Neural cell (in vitro differentiated cells): Measurements from ENCODE around the gene ABHD2. TPM values are rescaled to one million over a fixed set of nuclear protein-coding genes. Genes with fewer than 3 reads are reported as not detected.
A peak's percentile ranks its signal among the peaks of the same experiment; 100 is the strongest.

Source experiments
- H2AFZ ChIP-seq: fragments of 200-600, 300-800 bp; sonication (generic), shearing (Covaris generic); 2 replicates; pipeline ENCODE4 v1.6.0; 2014; ENCODE audit warnings: low read depth, mild to moderate bottlenecking, antibody characterized with exemption, low read length, moderate library complexity
- H3F3A ChIP-seq: fragments of 200-600 bp; shearing (Covaris generic); 2 replicates; pipeline ENCODE4 v1.6.1; 2016; ENCODE audit warnings: mild to moderate bottlenecking, moderate library complexity, mixed read lengths, antibody characterized with exemption, low read length; ENCODE audit not compliant: insufficient read depth, poor library complexity, severe bottlenecking
- H3K27ac ChIP-seq: fragments of 200-600, 300-800 bp; sonication (generic), shearing (Covaris generic); 2 replicates; pipeline ENCODE4 v1.5.1; 2014; ENCODE audit warnings: mild to moderate bottlenecking, low read length, moderate library complexity
- H3K27me3 ChIP-seq: fragments of 300-800, 200-600 bp; sonication (generic), shearing (Covaris generic); 2 replicates; pipeline ENCODE4 v1.6.0; 2014; ENCODE audit warnings: mild to moderate bottlenecking, low read depth, low read length, moderate library complexity; ENCODE audit not compliant: insufficient read depth
- H3K36me3 ChIP-seq: fragments of 300-800, 200-600 bp; sonication (generic), shearing (Covaris generic); 2 replicates; pipeline ENCODE4 v1.5.1; 2014; ENCODE audit warnings: mild to moderate bottlenecking, antibody characterized with exemption, low read length, moderate library complexity; ENCODE audit not compliant: insufficient read depth
- H3K4me2 ChIP-seq: fragments of 300-800, 200-600 bp; sonication (generic), shearing (Covaris generic); 2 replicates; pipeline ENCODE4 v1.6.0; 2014; ENCODE audit warnings: mild to moderate bottlenecking, low read length
- H3K4me3 ChIP-seq: fragments of 300-800, 200-600 bp; sonication (generic), shearing (Covaris generic); 2 replicates; pipeline ENCODE4 v1.5.1; 2014; ENCODE audit warnings: mild to moderate bottlenecking, low read length, moderate library complexity
- H3K79me2 ChIP-seq: fragments of 200-600 bp; shearing (Covaris generic); replicated peaks from 2 replicates; pipeline ENCODE4 v1.6.0; 2014; ENCODE audit warnings: mild to moderate bottlenecking, low read length, moderate library complexity; ENCODE audit not compliant: insufficient read depth
- H3K9ac ChIP-seq: fragments of 300-800, 200-600 bp; sonication (generic), shearing (Covaris generic); 2 replicates; pipeline ENCODE4 v1.6.1; 2016; ENCODE audit warnings: mild to moderate bottlenecking, low read length, mixed read lengths
- H3K9me2 ChIP-seq: fragments of 200-600 bp; shearing (Covaris generic); 2 replicates; pipeline ENCODE4 v1.6.1; 2016; ENCODE audit warnings: mild to moderate bottlenecking, low read length, mixed read lengths; ENCODE audit not compliant: insufficient read depth
- H3K9me3 ChIP-seq: fragments of 200-600, 300-800 bp; sonication (generic), shearing (Covaris generic); 2 replicates; pipeline ENCODE4 v1.6.1; 2016; ENCODE audit warnings: mild to moderate bottlenecking, mixed run types, low read length, moderate library complexity, mixed read lengths
- H4K20me1 ChIP-seq: fragments of 200-600 bp; shearing (Covaris generic); 2 replicates; pipeline ENCODE4 v1.6.1; 2016; ENCODE audit warnings: mild to moderate bottlenecking, mixed run types; ENCODE audit not compliant: insufficient read depth
- EP300 ChIP-seq: fragments of 450-650 bp; conservative IDR thresholded peaks from 2 replicates; pipeline ENCODE4 v1.6.1; 2014; ENCODE audit warnings: antibody characterized with exemption, mild to moderate bottlenecking, moderate library complexity; ENCODE audit not compliant: poor library complexity, severe bottlenecking
- EZH2 ChIP-seq: fragments of 200-600, 300-800 bp; shearing (Covaris generic), sonication (generic); IDR thresholded peaks from 2 replicates; pipeline ENCODE4 v1.6.1; 2014; ENCODE audit warnings: antibody characterized with exemption, low read length, borderline replicate concordance, mild to moderate bottlenecking; ENCODE audit not compliant: insufficient read depth, poor library complexity, severe bottlenecking
- MXI1 ChIP-seq: fragments of 450-650 bp; conservative IDR thresholded peaks from 2 replicates; pipeline ENCODE4 v1.6.1; 2014; ENCODE audit warnings: antibody characterized with exemption, mild to moderate bottlenecking; ENCODE audit not compliant: poor library complexity, severe bottlenecking
- POLR2AphosphoS5 ChIP-seq: IDR thresholded peaks from 2 replicates; pipeline ENCODE4 v1.6.1; 2012
- RAD21 ChIP-seq: fragments of 450-650 bp; conservative IDR thresholded peaks from 2 replicates; pipeline ENCODE4 v1.6.1; 2014; ENCODE audit warnings: antibody characterized with exemption, mild to moderate bottlenecking, moderate library complexity
- SMC3 ChIP-seq: fragments of 450-650 bp; conservative IDR thresholded peaks from 2 replicates; pipeline ENCODE4 v1.6.1; 2014; ENCODE audit warnings: antibody characterized with exemption, mild to moderate bottlenecking, moderate library complexity; ENCODE audit not compliant: poor library complexity
- TAF1 ChIP-seq: IDR thresholded peaks from 2 replicates; pipeline ENCODE4 v1.6.1; 2012; ENCODE audit warnings: low read depth
- polyA plus RNA-seq: library from polyadenylated mRNA; depleted of rRNA; stranded (reverse); fragments of >200 nt; gene quantifications from 2 replicates; pipeline ENCODE4 v1.2.3, GENCODE V29; 2014
- TF ChIP-seq, protein P1 (sequence below): IDR thresholded peaks from 2 replicates; pipeline ENCODE4 v1.6.1; 2012; ENCODE audit warnings: borderline replicate concordance
- TF ChIP-seq, protein P2 (sequence below): fragments of 450-650 bp; IDR thresholded peaks from 2 replicates; pipeline ENCODE4 v1.5.1; 2014; ENCODE audit warnings: antibody characterized with exemption, mild to moderate bottlenecking, moderate library complexity; ENCODE audit not compliant: poor library complexity, severe bottlenecking

ABHD2 gene
- polyA plus RNA-seq, 1 donor from 2014 or later: 19.0 TPM

DNA sequence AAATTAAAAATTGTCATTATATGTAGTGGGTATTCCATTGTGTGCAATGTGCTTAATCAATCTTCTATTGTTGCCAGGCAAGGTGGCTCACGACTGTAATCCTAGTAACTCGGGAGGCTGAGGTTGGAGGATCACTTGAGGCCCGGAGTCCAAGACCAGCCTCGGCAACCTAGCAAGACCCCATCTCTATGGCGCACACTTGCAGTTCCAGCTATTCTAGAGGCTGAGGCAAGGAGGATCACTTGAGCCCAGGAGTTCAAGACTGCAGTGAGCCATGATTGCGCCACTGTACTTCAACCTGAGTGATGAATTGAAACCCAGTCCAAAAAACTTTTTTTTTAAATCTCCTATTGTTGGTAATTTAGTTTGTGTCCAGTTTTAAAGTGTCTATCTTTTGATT lies 33.4 kb upstream of the ABHD2 start:
- Histone ChIP-seq H2AFZ (no peak overlapping the region), H3K27ac (no peak overlapping the region), H3K9ac (no peak overlapping the region), H3K4me3 (no peak overlapping the region), H3K4me2 (no peak overlapping the region), H3K27me3 (no peaks in the 10 kb centered on the region), H3F3A (no peaks in the 10 kb centered on the region), H3K79me2 (no peaks in the 10 kb centered on the region), H3K36me3 (no peaks in the 10 kb centered on the region), H3K9me2 (no peaks in the 10 kb centered on the region), H3K9me3 (no peaks in the 10 kb centered on the region), H4K20me1 (no peaks in the 10 kb centered on the region)
- TF ChIP-seq EP300: no peak
- no peak for TF ChIP-seq MXI1
- TF ChIP-seq, protein P1, sequence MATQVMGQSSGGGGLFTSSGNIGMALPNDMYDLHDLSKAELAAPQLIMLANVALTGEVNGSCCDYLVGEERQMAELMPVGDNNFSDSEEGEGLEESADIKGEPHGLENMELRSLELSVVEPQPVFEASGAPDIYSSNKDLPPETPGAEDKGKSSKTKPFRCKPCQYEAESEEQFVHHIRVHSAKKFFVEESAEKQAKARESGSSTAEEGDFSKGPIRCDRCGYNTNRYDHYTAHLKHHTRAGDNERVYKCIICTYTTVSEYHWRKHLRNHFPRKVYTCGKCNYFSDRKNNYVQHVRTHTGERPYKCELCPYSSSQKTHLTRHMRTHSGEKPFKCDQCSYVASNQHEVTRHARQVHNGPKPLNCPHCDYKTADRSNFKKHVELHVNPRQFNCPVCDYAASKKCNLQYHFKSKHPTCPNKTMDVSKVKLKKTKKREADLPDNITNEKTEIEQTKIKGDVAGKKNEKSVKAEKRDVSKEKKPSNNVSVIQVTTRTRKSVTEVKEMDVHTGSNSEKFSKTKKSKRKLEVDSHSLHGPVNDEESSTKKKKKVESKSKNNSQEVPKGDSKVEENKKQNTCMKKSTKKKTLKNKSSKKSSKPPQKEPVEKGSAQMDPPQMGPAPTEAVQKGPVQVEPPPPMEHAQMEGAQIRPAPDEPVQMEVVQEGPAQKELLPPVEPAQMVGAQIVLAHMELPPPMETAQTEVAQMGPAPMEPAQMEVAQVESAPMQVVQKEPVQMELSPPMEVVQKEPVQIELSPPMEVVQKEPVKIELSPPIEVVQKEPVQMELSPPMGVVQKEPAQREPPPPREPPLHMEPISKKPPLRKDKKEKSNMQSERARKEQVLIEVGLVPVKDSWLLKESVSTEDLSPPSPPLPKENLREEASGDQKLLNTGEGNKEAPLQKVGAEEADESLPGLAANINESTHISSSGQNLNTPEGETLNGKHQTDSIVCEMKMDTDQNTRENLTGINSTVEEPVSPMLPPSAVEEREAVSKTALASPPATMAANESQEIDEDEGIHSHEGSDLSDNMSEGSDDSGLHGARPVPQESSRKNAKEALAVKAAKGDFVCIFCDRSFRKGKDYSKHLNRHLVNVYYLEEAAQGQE: no peak
- TF ChIP-seq EZH2: no peak
- TF ChIP-seq TAF1: no peak
- no peak for TF ChIP-seq SMC3
- TF ChIP-seq, protein P2, sequence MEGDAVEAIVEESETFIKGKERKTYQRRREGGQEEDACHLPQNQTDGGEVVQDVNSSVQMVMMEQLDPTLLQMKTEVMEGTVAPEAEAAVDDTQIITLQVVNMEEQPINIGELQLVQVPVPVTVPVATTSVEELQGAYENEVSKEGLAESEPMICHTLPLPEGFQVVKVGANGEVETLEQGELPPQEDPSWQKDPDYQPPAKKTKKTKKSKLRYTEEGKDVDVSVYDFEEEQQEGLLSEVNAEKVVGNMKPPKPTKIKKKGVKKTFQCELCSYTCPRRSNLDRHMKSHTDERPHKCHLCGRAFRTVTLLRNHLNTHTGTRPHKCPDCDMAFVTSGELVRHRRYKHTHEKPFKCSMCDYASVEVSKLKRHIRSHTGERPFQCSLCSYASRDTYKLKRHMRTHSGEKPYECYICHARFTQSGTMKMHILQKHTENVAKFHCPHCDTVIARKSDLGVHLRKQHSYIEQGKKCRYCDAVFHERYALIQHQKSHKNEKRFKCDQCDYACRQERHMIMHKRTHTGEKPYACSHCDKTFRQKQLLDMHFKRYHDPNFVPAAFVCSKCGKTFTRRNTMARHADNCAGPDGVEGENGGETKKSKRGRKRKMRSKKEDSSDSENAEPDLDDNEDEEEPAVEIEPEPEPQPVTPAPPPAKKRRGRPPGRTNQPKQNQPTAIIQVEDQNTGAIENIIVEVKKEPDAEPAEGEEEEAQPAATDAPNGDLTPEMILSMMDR: no peak
- no peak for TF ChIP-seq POLR2AphosphoS5

DNA sequence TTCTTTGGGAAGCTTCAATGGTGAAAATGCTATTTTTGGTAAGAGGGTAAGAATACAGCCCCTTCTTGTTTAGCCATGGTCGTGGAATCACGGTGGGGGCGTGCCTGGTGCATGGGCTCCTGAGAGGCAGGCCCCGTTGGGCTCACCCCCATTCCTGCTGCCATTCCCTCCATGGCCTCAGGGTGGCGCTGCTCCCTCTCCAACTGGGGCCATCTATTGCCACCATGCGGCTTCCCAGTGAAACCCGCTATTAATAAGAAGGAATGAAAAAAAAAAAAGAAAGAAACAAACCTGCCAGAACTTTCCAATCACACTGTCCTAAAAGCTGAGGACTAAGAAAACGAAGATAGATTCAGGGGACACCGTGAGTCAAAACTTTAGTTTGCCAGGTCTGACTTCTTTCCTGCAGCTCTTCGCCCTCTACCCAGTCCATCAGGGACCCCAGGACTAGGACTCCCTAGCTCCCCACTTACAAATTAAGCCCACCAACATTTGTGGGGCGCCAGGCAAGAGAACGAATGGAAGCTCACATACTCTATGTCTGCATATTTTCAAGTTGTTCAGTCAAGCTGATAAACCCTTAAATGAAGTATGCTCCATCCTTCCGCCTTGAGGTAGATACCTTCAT lies 30.6 kb upstream of the ABHD2 start:
- Histone ChIP-seq H2AFZ (no peak overlapping the region), H3K4me3 (no peak overlapping the region), H3F3A (no peaks in the 10 kb centered on the region), H3K79me2 (no peaks in the 10 kb centered on the region), H3K27ac (no peak overlapping the region), H3K9me3 (no peaks in the 10 kb centered on the region), H3K9ac (no peak overlapping the region), H4K20me1 (no peaks in the 10 kb centered on the region), H3K27me3 (no peaks in the 10 kb centered on the region), H3K36me3 (no peaks in the 10 kb centered on the region), H3K4me2 (no peak overlapping the region), H3K9me2 (no peaks in the 10 kb centered on the region)
- TF ChIP-seq SMC3 (peak; percentile 58), TAF1 (no peak), EZH2 (no peak), EP300 (no peak), POLR2AphosphoS5 (no peak), RAD21 (peak; percentile 56)
- TF ChIP-seq, protein P2: peak; percentile 68
